Measurements from ENCODE around the gene MAP3K5. TPM values are rescaled to one million over a fixed set of nuclear protein-coding genes. Genes with fewer than 3 reads are reported as not detected.

Gene MAP3K5
- total RNA-seq, 4 donors from 2014 or later, result 26.9 to 64.5 (median 34.0) TPM

GRCh38 chr6:136766274-136766673 lies 26.0 kb downstream of the MAP3K5 start:
- Histone ChIP-seq H3K36me3 (no peaks in the 10 kb centered on the region), H3K27me3 (no peaks in the 10 kb centered on the region), H3K4me3 (no peak overlapping the region), H3K9me3 (no peaks in the 10 kb centered on the region), H3K4me1 (peaks cover 0 to 39% (median 20%) of the 10 kb centered on the region in 4 donors), H3K27ac (no peak overlapping the region)
- no peak for DNase-seq (ENCODE audit: low spot score in 2 of 2)
- WGBS, 2 donors, result 64 to 65% methylated on average over 3 of the region's 3 CpGs
- TF ChIP-seq POLR2A (IDR thresholded peaks at IDR 0.05) (no peak), EP300 (IDR thresholded peaks at IDR 0.05) (no peak), CTCF (IDR thresholded peaks at IDR 0.05) (no peak)

GRCh38 chr6:136764517-136764993 lies 27.7 kb downstream of the MAP3K5 start:
- whole genome bisulfite sequencing, 2 donors, result 81 to 91% methylated on average over 3 of the region's 3 CpGs
- Histone ChIP-seq H3K27me3 (no peaks in the 10 kb centered on the region), H3K4me3 (no peak overlapping the region), H3K36me3 (no peaks in the 10 kb centered on the region), H3K27ac (peak overlapping the region in 1 of 4 donors; percentile 61), H3K9me3 (no peaks in the 10 kb centered on the region), H3K4me1 (peaks cover 0 to 43% (median 25%) of the 10 kb centered on the region in 4 donors)
- TF ChIP-seq CTCF (IDR thresholded peaks at IDR 0.05), result no peak
- TF ChIP-seq EP300 (IDR thresholded peaks at IDR 0.05), result no peak
- no peak for TF ChIP-seq POLR2A (IDR thresholded peaks at IDR 0.05)
- DNase-seq (ENCODE audit: low spot score in 2 of 2), result no peak

GRCh38 chr6:136763716-136764516 lies 28.4 kb downstream of the MAP3K5 start:
- no peaks in the 10 kb centered on the region for H3K36me3 ChIP-seq
- H3K27me3 ChIP-seq, result no peaks in the 10 kb centered on the region
- peak overlapping the region in 1 of 4 donors; percentile 61 for H3K27ac ChIP-seq
- no peaks in the 10 kb centered on the region for H3K9me3 ChIP-seq
- no peak for DNase-seq (ENCODE audit: low spot score in 2 of 2)
- peaks cover 0 to 43% (median 25%) of the 10 kb centered on the region in 4 donors for H3K4me1 ChIP-seq
- TF ChIP-seq POLR2A (IDR thresholded peaks at IDR 0.05) (no peak), EP300 (IDR thresholded peaks at IDR 0.05) (no peak), CTCF (IDR thresholded peaks at IDR 0.05) (no peak)
- 75 to 96% methylated on average over 5 of the region's 5 CpGs for WGBS, 2 donors
- H3K4me3 ChIP-seq, result no peak overlapping the region

GRCh38 chr6:136763255-136763654 lies 29.0 kb downstream of the MAP3K5 start:
- Histone ChIP-seq H3K36me3 (no peaks in the 10 kb centered on the region), H3K9me3 (no peaks in the 10 kb centered on the region), H3K4me1 (peaks cover 0 to 43% (median 25%) of the 10 kb centered on the region in 4 donors), H3K4me3 (no peak overlapping the region), H3K27me3 (no peaks in the 10 kb centered on the region), H3K27ac (peak overlapping the region in 1 of 4 donors; percentile 60)
- WGBS, 2 donors, result 95% methylated on average over 1 of the region's 1 CpG
- DNase-seq (ENCODE audit: low spot score in 2 of 2), result no peak
- no peak for TF ChIP-seq CTCF (IDR thresholded peaks at IDR 0.05)
- TF ChIP-seq EP300 (IDR thresholded peaks at IDR 0.05), result no peak
- TF ChIP-seq POLR2A (IDR thresholded peaks at IDR 0.05), result no peak
